ENCODE results near the gene HSF2BP.

DNA sequence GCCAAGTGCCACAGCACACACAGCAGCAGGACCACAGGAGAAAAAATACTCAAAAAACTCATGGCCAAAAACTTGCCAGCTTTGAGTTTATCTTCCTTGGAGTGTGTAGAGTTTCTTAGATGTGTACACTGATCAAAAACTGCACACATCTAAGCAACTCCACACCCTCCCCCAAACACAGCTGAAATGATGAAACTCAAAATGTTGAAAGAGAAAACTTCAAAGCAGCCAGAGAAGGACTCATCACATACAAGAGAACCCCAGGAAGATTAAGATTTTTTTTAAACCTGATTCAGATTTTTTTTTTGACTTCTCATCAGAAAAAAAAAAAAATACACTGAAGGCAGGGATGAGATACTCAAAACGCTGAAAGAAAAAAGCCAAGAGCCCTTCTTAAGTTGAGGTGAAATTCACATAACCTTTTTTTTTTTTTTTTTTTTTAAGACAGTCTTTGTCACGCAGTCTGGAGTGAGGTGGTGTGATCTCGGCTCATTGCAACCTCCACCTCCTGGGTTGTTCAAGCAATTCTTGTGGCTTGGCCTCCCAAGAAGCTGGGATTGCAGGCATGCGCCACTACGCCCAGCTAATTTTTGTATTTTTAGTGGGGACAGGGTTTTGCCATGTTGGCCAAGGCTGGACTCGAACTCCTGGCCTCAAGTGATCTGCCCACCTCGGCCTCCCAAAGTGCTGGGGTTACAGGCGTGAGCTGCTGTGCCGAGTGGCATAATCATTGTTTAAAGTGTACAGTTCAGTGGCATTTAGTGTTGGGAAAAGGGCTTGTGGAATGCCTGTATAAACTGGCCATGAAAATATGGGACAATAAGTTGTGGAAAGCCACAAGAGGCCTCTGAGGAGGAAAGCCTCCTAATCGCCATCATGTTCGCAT lies 38.7 kb upstream of the HSF2BP start:
- no peak for TF ChIP-seq EP300 (IDR thresholded peaks at IDR 0.05)
- TF ChIP-seq POLR2A (IDR thresholded peaks at IDR 0.05): no peak
- TF ChIP-seq, protein P1, sequence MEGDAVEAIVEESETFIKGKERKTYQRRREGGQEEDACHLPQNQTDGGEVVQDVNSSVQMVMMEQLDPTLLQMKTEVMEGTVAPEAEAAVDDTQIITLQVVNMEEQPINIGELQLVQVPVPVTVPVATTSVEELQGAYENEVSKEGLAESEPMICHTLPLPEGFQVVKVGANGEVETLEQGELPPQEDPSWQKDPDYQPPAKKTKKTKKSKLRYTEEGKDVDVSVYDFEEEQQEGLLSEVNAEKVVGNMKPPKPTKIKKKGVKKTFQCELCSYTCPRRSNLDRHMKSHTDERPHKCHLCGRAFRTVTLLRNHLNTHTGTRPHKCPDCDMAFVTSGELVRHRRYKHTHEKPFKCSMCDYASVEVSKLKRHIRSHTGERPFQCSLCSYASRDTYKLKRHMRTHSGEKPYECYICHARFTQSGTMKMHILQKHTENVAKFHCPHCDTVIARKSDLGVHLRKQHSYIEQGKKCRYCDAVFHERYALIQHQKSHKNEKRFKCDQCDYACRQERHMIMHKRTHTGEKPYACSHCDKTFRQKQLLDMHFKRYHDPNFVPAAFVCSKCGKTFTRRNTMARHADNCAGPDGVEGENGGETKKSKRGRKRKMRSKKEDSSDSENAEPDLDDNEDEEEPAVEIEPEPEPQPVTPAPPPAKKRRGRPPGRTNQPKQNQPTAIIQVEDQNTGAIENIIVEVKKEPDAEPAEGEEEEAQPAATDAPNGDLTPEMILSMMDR (IDR thresholded peaks at IDR 0.05): no peak

Measured in tibial nerve (tissue), 4 donors.